HG02938 (cell line): Measurements from ENCODE around the gene ZEB1.

ENCODE experiments used
- ATAC-seq: cut with Tn5 transposase; IDR thresholded peaks from one replicate; pipeline ENCODE4 v1.9.1; 2021; ENCODE audit warnings: mild to moderate bottlenecking, moderate library complexity; ENCODE audit not compliant: unreplicated experiment

Gene ZEB1

DNA sequence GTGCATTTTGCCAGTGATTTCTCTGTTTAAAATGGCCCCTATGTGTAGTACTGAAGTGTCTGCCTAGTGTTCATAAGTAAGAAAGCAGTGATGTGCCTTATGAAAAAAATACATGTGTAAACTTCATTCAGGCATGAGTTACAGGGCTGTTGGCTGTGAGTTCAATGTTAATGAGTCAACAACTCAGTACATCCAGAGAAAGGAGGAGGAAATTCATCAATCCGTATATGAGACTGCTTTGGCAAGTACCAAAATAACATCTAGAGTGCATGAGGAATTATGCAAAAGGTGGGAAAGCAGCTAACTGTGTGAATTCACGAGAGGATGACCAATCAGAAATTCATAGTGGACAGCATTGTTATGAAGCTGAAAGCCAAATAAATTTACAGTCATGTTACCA, 255.6 kb downstream of the ZEB1 start:
- no peak for ATAC-seq

DNA sequence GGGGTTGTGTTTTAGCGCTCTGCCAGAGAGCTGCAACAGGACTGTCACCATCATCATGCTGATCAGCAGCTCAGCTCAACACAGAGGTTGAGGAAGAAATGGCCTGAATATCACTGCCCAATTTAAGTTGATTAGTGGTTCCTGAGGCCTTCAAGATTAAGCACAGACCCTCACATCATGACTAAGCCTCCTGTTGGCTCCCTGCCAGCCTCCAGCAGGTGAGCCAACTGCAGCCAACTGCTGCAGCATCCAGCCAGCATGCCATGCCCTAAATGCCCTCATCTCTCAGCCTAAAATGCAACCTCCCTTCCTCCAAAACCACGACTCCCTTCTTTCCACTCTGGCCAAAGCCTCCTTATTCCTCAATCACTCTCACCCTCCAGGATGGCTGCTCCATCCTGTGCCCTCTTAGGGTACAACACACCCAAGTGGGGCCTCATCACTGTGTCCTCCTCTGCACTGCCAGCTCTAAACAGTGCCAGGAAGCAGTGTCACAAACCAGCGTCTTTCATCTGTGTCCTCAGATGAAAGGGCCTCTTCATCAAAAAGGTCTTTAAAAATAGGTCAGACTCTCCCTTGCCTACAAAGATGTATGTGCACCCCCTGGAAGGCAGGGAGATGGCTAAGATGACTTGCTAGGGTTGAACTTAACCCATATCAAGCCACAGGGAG, 259.3 kb downstream of the ZEB1 start:
- ATAC-seq, result no peak

GRCh38 chr10:31578951-31579350, 259.9 kb downstream of the ZEB1 start:
- ATAC-seq, result no peak
